Testis (tissue), 2 donors: ENCODE results near the gene ST3GAL6.

ENCODE experiments used
- CTCF ChIP-seq, 3 experiments: fragments of 450-650 bp in 2 of 3; fragments of 200-600 bp in 1 of 3; sonication (generic) in 1 of 3; IDR thresholded peaks; one replicate each; pipeline ENCODE4 v1.5.1; 2016 to 2019; ENCODE audit warnings: antibody characterized with exemption in 3 of 3, mild to moderate bottlenecking in 2 of 3, moderate library complexity in 1 of 3
- POLR2A ChIP-seq: fragments of 450-650 bp; IDR thresholded peaks from one replicate; pipeline ENCODE4 v1.6.1; 2017; ENCODE audit warnings: antibody characterized with exemption, mild to moderate bottlenecking, moderate library complexity

- TF ChIP-seq CTCF (IDR thresholded peaks at IDR 0.05) (no peak), POLR2A (no peak)
Measured at GRCh38 chr3:98766924-98767323, 3.8 kb downstream of the ST3GAL6 start.
